CD4-positive, alpha-beta T cell (primary cell): ENCODE measurements around the gene COG5. TPM values are rescaled to one million over a fixed set of nuclear protein-coding genes. Genes with fewer than 3 reads are reported as not detected.

Experiments
- ATAC-seq: fragments of 200-7000 bp; cut with Tn5 transposase; one replicate; pipeline ENCODE4 v1.10.0; 2022; ENCODE audit warnings: mild to moderate bottlenecking; ENCODE audit not compliant: poor library complexity
- CTCF ChIA-PET: fragments of 350-600 bp; sonication (Branson Sonifier 250); formaldehyde crosslinking; loops from one replicate; lab custom pipeline; 2021; ENCODE audit warnings: antibody characterized with exemption, inconsistent platforms; lab: Charles Lee
- POLR2A ChIA-PET: fragments of 350-600 bp; sonication (Branson Sonifier 250); formaldehyde crosslinking; loops from one replicate; lab custom pipeline; 2021; ENCODE audit warnings: antibody characterized with exemption, inconsistent platforms; lab: Charles Lee
- DNase-seq, 14 experiments: peaks; one replicate each; pipeline ENCODE4 v3.0.0-alpha.2; 2013 to 2020; ENCODE audit warnings: mixed read lengths in 2 of 14
- H3K27ac ChIP-seq, 2 donors: one replicate each; pipeline versions ENCODE4 v1.5.1 to v1.7.0; 2013; ENCODE audit warnings: low read length in 2 of 2, low read depth in 1 of 2, mild to moderate bottlenecking in 1 of 2
- H3K27me3 ChIP-seq, 2 experiments: 1 replicate in 1 of 2; 2 replicates in 1 of 2; pipeline versions ENCODE4 v1.6.1 to v1.7.0; 2013; ENCODE audit warnings: low read length in 2 of 2, control low read depth in 1 of 2, mild to moderate bottlenecking in 1 of 2, moderate library complexity in 1 of 2; ENCODE audit not compliant: insufficient read depth in 2 of 2, control insufficient read depth in 1 of 2
- H3K36me3 ChIP-seq: one replicate; pipeline ENCODE4 v1.6.1; 2013; ENCODE audit warnings: low read length, control low read depth; ENCODE audit not compliant: insufficient read depth
- H3K4me1 ChIP-seq: one replicate; pipeline ENCODE4 v1.6.1; 2013; ENCODE audit warnings: low read length, control low read depth; ENCODE audit not compliant: insufficient read depth
- H3K4me3 ChIP-seq: one replicate; pipeline ENCODE4 v1.5.1; 2013; ENCODE audit warnings: mild to moderate bottlenecking, low read length, moderate library complexity
- H3K9me3 ChIP-seq, 2 experiments: 1 replicate in 1 of 2; 2 replicates in 1 of 2; pipeline versions ENCODE4 v1.6.1 to v1.7.0; 2013; ENCODE audit warnings: low read length in 2 of 2, mild to moderate bottlenecking in 2 of 2, control low read depth in 1 of 2, moderate library complexity in 1 of 2; ENCODE audit not compliant: control insufficient read depth in 1 of 2, insufficient read depth in 1 of 2
- H3K27ac Mint-ChIP-seq: one replicate; pipeline ENCODE4 v1.8.0; 2020; ENCODE audit warnings: mixed read lengths
- H3K27me3 Mint-ChIP-seq: one replicate; pipeline ENCODE4 v1.8.0; 2021; ENCODE audit warnings: mixed read lengths
- H3K36me3 Mint-ChIP-seq: one replicate; pipeline ENCODE4 v1.8.0; 2021; ENCODE audit warnings: low read depth, mixed read lengths
- H3K4me1 Mint-ChIP-seq: one replicate; pipeline ENCODE4 v1.8.0; 2021; ENCODE audit warnings: low read depth, mixed read lengths
- H3K4me3 Mint-ChIP-seq: one replicate; pipeline ENCODE4 v1.8.0; 2020; ENCODE audit warnings: mild to moderate bottlenecking, mixed read lengths
- H3K9me3 Mint-ChIP-seq: one replicate; pipeline ENCODE4 v1.8.0; 2020; ENCODE audit warnings: mixed read lengths
- CTCF ChIP-seq: fragments of 200-600 bp; IDR thresholded peaks from one replicate; pipeline ENCODE4 v1.8.0; 2022; ENCODE audit warnings: antibody characterized with exemption, mild to moderate bottlenecking
- intact Hi-C, 2 experiments: fragments of 100-400 bp; cut with DNase I in 1 of 2; cut with micrococcal nuclease in 1 of 2; formaldehyde crosslinking; loops; one replicate each; pipeline versions ENCODE4 v1.15.1 to v1.9.0; 2023 to 2025; cut with DNase I, micrococcal nuclease
- total RNA-seq, 174 experiments: library from RNA in 2 of 174; stranded (reverse) in 2 of 174; gene quantifications; one replicate each; pipeline ENCODE4 v1.2.3 and lab custom pipeline; 2021 to 2026

Gene COG5
- total RNA-seq, 2 experiments from 2014 or later, result 43.4 to 44.5 TPM

DNA sequence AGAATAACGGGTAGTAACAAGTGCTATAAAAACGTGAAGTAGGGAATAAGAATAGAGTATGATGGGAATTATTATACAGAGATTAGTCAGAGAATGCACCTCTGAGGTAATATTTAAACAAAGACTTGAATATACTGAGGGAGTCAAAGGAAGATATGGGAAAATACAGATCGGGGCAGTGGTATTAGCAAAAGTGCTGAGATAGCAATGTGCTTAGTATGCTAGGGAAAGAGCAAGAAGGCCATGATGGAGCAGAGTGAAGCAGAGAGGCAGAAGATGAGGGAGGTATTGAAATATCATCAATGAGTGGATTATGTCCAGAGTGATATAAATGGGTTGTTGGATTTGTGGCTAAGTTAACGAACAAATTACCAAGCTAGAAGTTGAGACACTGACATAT, 190.4 kb downstream of the COG5 start:
- H3K4me3 ChIP-seq, result no peak overlapping the region
- intact Hi-C loops, result no loop called here
- no peak for TF ChIP-seq CTCF
- Mint-ChIP-seq H3K4me1 (no peaks in the 10 kb centered on the region), H3K36me3 (peaks cover 24% of the 10 kb centered on the region), H3K9me3 (no peaks in the 10 kb centered on the region), H3K27me3 (no peaks in the 10 kb centered on the region), H3K27ac (no peak overlapping the region), H3K4me3 (no peak overlapping the region)
- no peaks in the 10 kb centered on the region for H3K9me3 ChIP-seq
- H3K27ac ChIP-seq, result no peak overlapping the region
- CTCF ChIA-PET, result interaction anchor here (0.5 kb wide), 1 partner anchor 32 kb away, joined by 4 read pairs; no protein-coding TSS in a partner anchor
- H3K4me1 ChIP-seq, result no peaks in the 10 kb centered on the region
- peaks cover 3% of the 10 kb centered on the region for H3K36me3 ChIP-seq
- DNase-seq, result no peak
- no peaks in the 10 kb centered on the region for H3K27me3 ChIP-seq
- POLR2A ChIA-PET, result no interaction called here
- ATAC-seq, result no peak

DNA sequence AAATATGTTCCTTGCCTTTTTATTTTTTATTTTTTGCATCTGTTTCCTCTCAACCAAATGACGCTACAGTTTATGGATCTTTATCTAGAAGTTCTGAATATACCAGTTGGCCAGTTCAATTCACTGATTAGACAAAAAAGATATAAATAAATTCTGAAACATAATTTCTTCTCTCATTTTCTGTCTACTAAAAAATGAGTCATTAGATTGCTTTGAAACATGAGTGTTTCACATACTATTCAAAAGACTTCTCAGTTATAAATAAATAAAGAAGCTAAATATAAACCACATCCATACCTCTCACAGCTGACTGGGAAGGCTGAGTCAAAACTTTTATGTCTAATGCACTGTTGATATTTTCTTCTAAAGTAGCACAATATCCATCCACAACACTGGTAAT, 191.4 kb downstream of the COG5 start:
- ChIA-PET CTCF (no interaction called here), POLR2A (no interaction called here)
- no peaks in the 10 kb centered on the region for H3K27me3 Mint-ChIP-seq
- no peak overlapping the region for H3K4me3 ChIP-seq
- no peak for DNase-seq
- peaks cover 30% of the 10 kb centered on the region for H3K36me3 Mint-ChIP-seq
- no peaks in the 10 kb centered on the region for H3K27me3 ChIP-seq
- intact Hi-C loops, result no loop called here
- H3K4me3 Mint-ChIP-seq, result no peak overlapping the region
- H3K27ac ChIP-seq, result no peak overlapping the region
- no peak for ATAC-seq
- H3K27ac Mint-ChIP-seq, result no peak overlapping the region
- no peak for TF ChIP-seq CTCF
- H3K4me1 Mint-ChIP-seq, result no peaks in the 10 kb centered on the region
- no peaks in the 10 kb centered on the region for H3K4me1 ChIP-seq
- peaks cover 3% of the 10 kb centered on the region for H3K36me3 ChIP-seq
- H3K9me3 Mint-ChIP-seq, result no peaks in the 10 kb centered on the region
- H3K9me3 ChIP-seq, result no peaks in the 10 kb centered on the region

- intact Hi-C loops, result no loop called here
- Mint-ChIP-seq H3K9me3 (no peaks in the 10 kb centered on the region), H3K4me3 (no peak overlapping the region), H3K27me3 (no peaks in the 10 kb centered on the region), H3K36me3 (peaks cover 45% of the 10 kb centered on the region), H3K27ac (no peak overlapping the region), H3K4me1 (no peaks in the 10 kb centered on the region)
- no peak for ATAC-seq
- no peaks in the 10 kb centered on the region for H3K4me1 ChIP-seq
- DNase-seq, result no peak
- no peaks in the 10 kb centered on the region for H3K9me3 ChIP-seq
- no peak overlapping the region for H3K4me3 ChIP-seq
- CTCF ChIA-PET, result no interaction called here
- H3K27ac ChIP-seq, result no peak overlapping the region
- POLR2A ChIA-PET, result no interaction called here
- H3K27me3 ChIP-seq, result no peaks in the 10 kb centered on the region
- no peak for TF ChIP-seq CTCF
- H3K36me3 ChIP-seq, result peaks cover 3% of the 10 kb centered on the region
These were observed 192.9 kb downstream of the COG5 start for GRCh38 chr7:107370816-107371215.
